Caco-2 (cell line): Measurements from ENCODE around the gene TSPAN17. TPM values are rescaled to one million over a fixed set of nuclear protein-coding genes. Genes with fewer than 3 reads are reported as not detected.

Experiments used
- BruUV-seq: library from RNA; stranded (reverse); fragments of 400-500 nt; replicated peaks from 2 replicates; lab custom pipeline; 2021; lab: Mats Ljungman, UMichigan
- CTCF ChIA-PET: fragments of 300-600 bp; sonication (Branson Sonifier 250); formaldehyde crosslinking; loops from one replicate; lab custom pipeline; 2022; ENCODE audit warnings: antibody characterized with exemption; lab: Charles Lee
- POLR2A ChIA-PET: fragments of 300-600 bp; sonication (Branson Sonifier 250); formaldehyde crosslinking; loops from one replicate; lab custom pipeline; 2022; ENCODE audit warnings: antibody characterized with exemption; lab: Charles Lee
- DNase-seq, 2 experiments: peaks; one replicate each; pipeline versions ENCODE4 v3.0.0 to v3.0.0-alpha.2; 2020 to 2022
- H3K27me3 ChIP-seq: replicated peaks from 2 replicates; pipeline ENCODE4 v1.6.0; 2011; ENCODE audit warnings: low read length; ENCODE audit not compliant: control insufficient read depth, insufficient read depth
- H3K36me3 ChIP-seq: 2 replicates; pipeline ENCODE4 v1.5.1; 2011; ENCODE audit warnings: low read length; ENCODE audit not compliant: control insufficient read depth, insufficient read depth
- H3K4me1 ChIP-seq: fragments of 250-450 bp; sonication (Bioruptor Pico); 2 replicates; pipeline ENCODE4 v1.5.1; 2020; ENCODE audit warnings: mild to moderate bottlenecking
- H3K4me3 ChIP-seq: 2 replicates; pipeline ENCODE4 v1.5.1; 2011; ENCODE audit warnings: low read depth, mild to moderate bottlenecking, control low read depth, low read length
- H3K9me3 ChIP-seq: fragments of 250-450 bp; sonication (Bioruptor Pico); 2 replicates; pipeline ENCODE4 v1.5.1; 2020; ENCODE audit warnings: mild to moderate bottlenecking, moderate library complexity
- H3K27ac Mint-ChIP-seq: one replicate; pipeline ENCODE4 v1.8.0; 2022; ENCODE audit warnings: mixed read lengths; ENCODE audit not compliant: unreplicated experiment
- H3K27me3 Mint-ChIP-seq: one replicate; pipeline ENCODE4 v1.8.0; 2022; ENCODE audit warnings: mixed read lengths; ENCODE audit not compliant: insufficient read depth, unreplicated experiment
- H3K36me3 Mint-ChIP-seq: one replicate; pipeline ENCODE4 v1.8.0; 2022; ENCODE audit warnings: mild to moderate bottlenecking, mixed read lengths; ENCODE audit not compliant: insufficient read depth, unreplicated experiment
- H3K4me1 Mint-ChIP-seq: one replicate; pipeline ENCODE4 v1.8.0; 2022; ENCODE audit warnings: low read depth, mixed read lengths; ENCODE audit not compliant: unreplicated experiment
- H3K4me3 Mint-ChIP-seq: one replicate; pipeline ENCODE4 v1.8.0; 2022; ENCODE audit warnings: mild to moderate bottlenecking, moderate library complexity, mixed read lengths; ENCODE audit not compliant: unreplicated experiment
- H3K9me3 Mint-ChIP-seq: one replicate; pipeline ENCODE4 v1.8.0; 2022; ENCODE audit warnings: mixed read lengths; ENCODE audit not compliant: unreplicated experiment
- CTCF ChIP-seq, 2 experiments: fragments of 200-600 bp in 1 of 2; IDR thresholded peaks; 1 replicate in 1 of 2; 2 replicates in 1 of 2; pipeline versions ENCODE4 v1.5.1 to v1.8.0; 2011 to 2022; ENCODE audit warnings: antibody characterized with exemption in 1 of 2, control low read depth in 1 of 2, inconsistent platforms in 1 of 2, low read depth in 1 of 2, low read length in 1 of 2, mild to moderate bottlenecking in 1 of 2, moderate library complexity in 1 of 2; ENCODE audit not compliant: insufficient read depth in 1 of 2, severe bottlenecking in 1 of 2, unreplicated experiment in 1 of 2
- intact Hi-C: fragments of 100-400 bp; cut with micrococcal nuclease; formaldehyde crosslinking; loops from one replicate; pipeline ENCODE4 v1.10.0; 2022; ENCODE audit not compliant: unreplicated experiment
- total RNA-seq: library from RNA; stranded (reverse); gene quantifications from 2 replicates; pipeline ENCODE4 v1.2.3, GENCODE V29; 2022

Gene TSPAN17
- total RNA-seq, 1 experiment from 2014 or later = 20.5 TPM

GRCh38 chr5:176692839-176693476 is 45.7 kb downstream of the TSPAN17 start:
- TF ChIP-seq CTCF (IDR thresholded peaks at IDR 0.05; ENCODE audit: insufficient read depth in 1 of 2, low read depth in 1 of 2, low read length in 1 of 2, severe bottlenecking in 1 of 2, unreplicated experiment in 1 of 2) = no peak
- BruUV-seq = no TSS peak
- Mint-ChIP-seq H3K4me3 (peak overlapping the region; percentile 34), H3K27me3 (peaks cover 14% of the 10 kb centered on the region), H3K36me3 (peaks cover under 1% of the 10 kb centered on the region), H3K4me1 (peaks cover 17% of the 10 kb centered on the region), H3K27ac (no peak overlapping the region), H3K9me3 (no peaks in the 10 kb centered on the region)
- DNase-seq = no peak
- Histone ChIP-seq H3K9me3 (no peaks in the 10 kb centered on the region), H3K27me3 (no peaks in the 10 kb centered on the region), H3K4me3 (no peak overlapping the region), H3K36me3 (no peaks in the 10 kb centered on the region), H3K4me1 (0 out of 2 replicates have a peak, but pooled peaks cover 7% of the 10 kb centered on the region)
- ChIA-PET CTCF (interaction anchor here (0.7 to 1.8 kb wide), 3 partner anchors 32 to 152 kb away, joined by 5 to 8 read pairs (median 6); no protein-coding TSS in a partner anchor), POLR2A (interaction anchor here (0.6 kb wide), 1 partner anchor 149 kb away, joined by 10 read pairs; no protein-coding TSS in a partner anchor)
- intact Hi-C loops = no loop called here

- Histone ChIP-seq H3K4me1 (0 out of 2 replicates have a peak, but pooled peaks cover 7% of the 10 kb centered on the region), H3K9me3 (no peaks in the 10 kb centered on the region), H3K4me3 (no peak overlapping the region), H3K27me3 (no peaks in the 10 kb centered on the region), H3K36me3 (no peaks in the 10 kb centered on the region)
- H3K4me1 Mint-ChIP-seq = peaks cover 17% of the 10 kb centered on the region
- ChIA-PET POLR2A (no interaction called here), CTCF (interaction anchor here (0.7 to 1.8 kb wide), 3 partner anchors 33 to 151 kb away, joined by 5 to 8 read pairs (median 6); no protein-coding TSS in a partner anchor)
- no peak for TF ChIP-seq CTCF (IDR thresholded peaks at IDR 0.05; ENCODE audit: insufficient read depth in 1 of 2, low read depth in 1 of 2, low read length in 1 of 2, severe bottlenecking in 1 of 2, unreplicated experiment in 1 of 2)
- H3K4me3 Mint-ChIP-seq = peak overlapping the region; percentile 34
- no TSS peak for BruUV-seq
- no peak overlapping the region for H3K27ac Mint-ChIP-seq
- no peaks in the 10 kb centered on the region for H3K9me3 Mint-ChIP-seq
- DNase-seq = no peak
- peaks cover 14% of the 10 kb centered on the region for H3K27me3 Mint-ChIP-seq
- intact Hi-C loops = no loop called here
- peaks cover 4% of the 10 kb centered on the region for H3K36me3 Mint-ChIP-seq
These were observed 46.2 kb downstream of the TSPAN17 start for GRCh38 chr5:176693477-176693851.

- Histone ChIP-seq H3K4me3 (no peak overlapping the region), H3K36me3 (no peaks in the 10 kb centered on the region), H3K9me3 (no peaks in the 10 kb centered on the region), H3K27me3 (no peaks in the 10 kb centered on the region), H3K4me1 (0 out of 2 replicates have a peak, but pooled peaks cover 7% of the 10 kb centered on the region)
- intact Hi-C loops = no loop called here
- peaks cover 14% of the 10 kb centered on the region for H3K27me3 Mint-ChIP-seq
- ChIA-PET POLR2A (no interaction called here), CTCF (interaction anchor here (1.8 kb wide), 1 partner anchor 33 kb away, joined by 8 read pairs; no protein-coding TSS in a partner anchor)
- peaks cover 17% of the 10 kb centered on the region for H3K4me1 Mint-ChIP-seq
- BruUV-seq = no TSS peak
- H3K4me3 Mint-ChIP-seq = no peak overlapping the region
- TF ChIP-seq CTCF (IDR thresholded peaks at IDR 0.05; ENCODE audit: insufficient read depth in 1 of 2, low read depth in 1 of 2, low read length in 1 of 2, severe bottlenecking in 1 of 2, unreplicated experiment in 1 of 2) = no peak
- H3K27ac Mint-ChIP-seq = no peak overlapping the region
- peaks cover 4% of the 10 kb centered on the region for H3K36me3 Mint-ChIP-seq
- no peaks in the 10 kb centered on the region for H3K9me3 Mint-ChIP-seq
- no peak for DNase-seq
These were observed 46.9 kb downstream of the TSPAN17 start for GRCh38 chr5:176694146-176694545.
